ENCODE results near the gene UBE2C. TPM values are rescaled to one million over a fixed set of nuclear protein-coding genes. Genes with fewer than 3 reads are reported as not detected.

Gene UBE2C
- total RNA-seq, 1 experiment from 2014 or later, result 249 TPM

GRCh38 chr20:45861221-45862075, 49.0 kb downstream of the UBE2C start:
- CTCF ChIA-PET, result interaction anchor here (0.6 kb wide), 1 partner anchor 9 kb away, joined by 4 read pairs; no protein-coding TSS in a partner anchor
- DNase-seq (ENCODE audit: low spot score), result peak; percentile 43
- H3K4me1 ChIP-seq (ENCODE audit: insufficient read depth, low read length, poor library complexity, severe bottlenecking), result no peaks in the 10 kb centered on the region
- no peaks in the 10 kb centered on the region for H3K9me3 ChIP-seq (ENCODE audit: low read depth, low read length, poor library complexity, severe bottlenecking)
- H3K27me3 ChIP-seq (replicated peaks; ENCODE audit: insufficient read depth, low read depth, low read length, poor library complexity), result no peaks in the 10 kb centered on the region
- TF ChIP-seq, protein P1, sequence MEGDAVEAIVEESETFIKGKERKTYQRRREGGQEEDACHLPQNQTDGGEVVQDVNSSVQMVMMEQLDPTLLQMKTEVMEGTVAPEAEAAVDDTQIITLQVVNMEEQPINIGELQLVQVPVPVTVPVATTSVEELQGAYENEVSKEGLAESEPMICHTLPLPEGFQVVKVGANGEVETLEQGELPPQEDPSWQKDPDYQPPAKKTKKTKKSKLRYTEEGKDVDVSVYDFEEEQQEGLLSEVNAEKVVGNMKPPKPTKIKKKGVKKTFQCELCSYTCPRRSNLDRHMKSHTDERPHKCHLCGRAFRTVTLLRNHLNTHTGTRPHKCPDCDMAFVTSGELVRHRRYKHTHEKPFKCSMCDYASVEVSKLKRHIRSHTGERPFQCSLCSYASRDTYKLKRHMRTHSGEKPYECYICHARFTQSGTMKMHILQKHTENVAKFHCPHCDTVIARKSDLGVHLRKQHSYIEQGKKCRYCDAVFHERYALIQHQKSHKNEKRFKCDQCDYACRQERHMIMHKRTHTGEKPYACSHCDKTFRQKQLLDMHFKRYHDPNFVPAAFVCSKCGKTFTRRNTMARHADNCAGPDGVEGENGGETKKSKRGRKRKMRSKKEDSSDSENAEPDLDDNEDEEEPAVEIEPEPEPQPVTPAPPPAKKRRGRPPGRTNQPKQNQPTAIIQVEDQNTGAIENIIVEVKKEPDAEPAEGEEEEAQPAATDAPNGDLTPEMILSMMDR (conservative IDR thresholded peaks at IDR 0.05; ENCODE audit: low read depth, low read length), result no peak
- no peak for TF ChIP-seq EZH2 (IDR thresholded peaks at IDR 0.05; ENCODE audit: borderline replicate concordance, low read depth, low read length, poor library complexity, severe bottlenecking)
- POLR2A ChIA-PET (ENCODE audit: low non-redundant PET), result interaction anchor here (0.6 kb wide), 1 partner anchor 103 kb away, joined by 3 read pairs; no protein-coding TSS in a partner anchor
- H3K36me3 ChIP-seq (ENCODE audit: insufficient read depth, low read length, poor library complexity, severe bottlenecking), result no peaks in the 10 kb centered on the region
- no peak overlapping the region for H3K27ac ChIP-seq (ENCODE audit: low read depth, low read length, poor library complexity, severe bottlenecking)
- intact Hi-C loops (cut with micrococcal nuclease; ENCODE audit: unreplicated experiment), result no loop called here
- no TSS peak for BruUV-seq (replicated peaks)
- H3K4me3 ChIP-seq (ENCODE audit: low read depth, low read length, poor library complexity, severe bottlenecking), result no peak overlapping the region

- no peaks in the 10 kb centered on the region for H3K4me1 ChIP-seq (ENCODE audit: insufficient read depth, low read length, poor library complexity, severe bottlenecking)
- intact Hi-C loops (cut with micrococcal nuclease; ENCODE audit: unreplicated experiment), result no loop called here
- H3K36me3 ChIP-seq (ENCODE audit: insufficient read depth, low read length, poor library complexity, severe bottlenecking), result no peaks in the 10 kb centered on the region
- no peak overlapping the region for H3K27ac ChIP-seq (ENCODE audit: low read depth, low read length, poor library complexity, severe bottlenecking)
- POLR2A ChIA-PET (ENCODE audit: low non-redundant PET), result interaction anchor here (0.6 kb wide), 1 partner anchor 57 kb away, joined by 4 read pairs; no protein-coding TSS in a partner anchor
- TF ChIP-seq EZH2 (IDR thresholded peaks at IDR 0.05; ENCODE audit: borderline replicate concordance, low read depth, low read length, poor library complexity, severe bottlenecking), result no peak
- TF ChIP-seq, protein P1 (conservative IDR thresholded peaks at IDR 0.05; ENCODE audit: low read depth, low read length), result no peak
- no peaks in the 10 kb centered on the region for H3K9me3 ChIP-seq (ENCODE audit: low read depth, low read length, poor library complexity, severe bottlenecking)
- H3K27me3 ChIP-seq (replicated peaks; ENCODE audit: insufficient read depth, low read depth, low read length, poor library complexity), result no peaks in the 10 kb centered on the region
- no TSS peak for BruUV-seq (replicated peaks)
- CTCF ChIA-PET, result no interaction called here
- DNase-seq (ENCODE audit: low spot score), result no peak
- H3K4me3 ChIP-seq (ENCODE audit: low read depth, low read length, poor library complexity, severe bottlenecking), result no peak overlapping the region
These were observed 51.4 kb downstream of the UBE2C start for GRCh38 chr20:45863543-45864470.

- H3K27me3 ChIP-seq (replicated peaks; ENCODE audit: insufficient read depth, low read depth, low read length, poor library complexity), result no peaks in the 10 kb centered on the region
- no peaks in the 10 kb centered on the region for H3K36me3 ChIP-seq (ENCODE audit: insufficient read depth, low read length, poor library complexity, severe bottlenecking)
- no peak for TF ChIP-seq EZH2 (IDR thresholded peaks at IDR 0.05; ENCODE audit: borderline replicate concordance, low read depth, low read length, poor library complexity, severe bottlenecking)
- TF ChIP-seq, protein P1 (conservative IDR thresholded peaks at IDR 0.05; ENCODE audit: low read depth, low read length), result no peak
- BruUV-seq (replicated peaks), result no TSS peak
- DNase-seq (ENCODE audit: low spot score), result no peak
- no peak overlapping the region for H3K27ac ChIP-seq (ENCODE audit: low read depth, low read length, poor library complexity, severe bottlenecking)
- no peak overlapping the region for H3K4me3 ChIP-seq (ENCODE audit: low read depth, low read length, poor library complexity, severe bottlenecking)
- POLR2A ChIA-PET (ENCODE audit: low non-redundant PET), result no interaction called here
- H3K9me3 ChIP-seq (ENCODE audit: low read depth, low read length, poor library complexity, severe bottlenecking), result no peaks in the 10 kb centered on the region
- intact Hi-C loops (cut with micrococcal nuclease; ENCODE audit: unreplicated experiment), result no loop called here
- CTCF ChIA-PET, result no interaction called here
- no peaks in the 10 kb centered on the region for H3K4me1 ChIP-seq (ENCODE audit: insufficient read depth, low read length, poor library complexity, severe bottlenecking)
These were observed 54.0 kb downstream of the UBE2C start for GRCh38 chr20:45866454-45866853.

All from A673 (cell line).